H1 (cell line): ENCODE data around the gene MPIG6B.

Source experiments
- CHD2 ChIP-seq: IDR thresholded peaks from 2 replicates; pipeline ENCODE4 v1.6.1; 2012; ENCODE audit warnings: low read length, improper control_type of control experiment
- NRF1 ChIP-seq: IDR thresholded peaks from 2 replicates; pipeline ENCODE4 v1.6.1; 2011; ENCODE audit warnings: mild to moderate bottlenecking, low read depth, low read length, improper control_type of control experiment
- POLR2AphosphoS5 ChIP-seq: IDR thresholded peaks from 2 replicates; pipeline ENCODE4 v1.6.1; 2011; ENCODE audit warnings: low read depth, low read length

GRCh38 chr6:31715022-31715958 is 7.9 kb upstream of the MPIG6B start, which contains the start of gene LY6G6D:
- no peak for TF ChIP-seq POLR2AphosphoS5
- TF ChIP-seq CHD2: no peak
- no peak for TF ChIP-seq NRF1
